GM21737 (cell line): ENCODE data around the gene GABRD.

Source experiments
- ATAC-seq: cut with Tn5 transposase; IDR thresholded peaks from one replicate; pipeline ENCODE4 v1.9.1; 2021; ENCODE audit warnings: mild to moderate bottlenecking, moderate library complexity; ENCODE audit not compliant: unreplicated experiment

GABRD gene

DNA sequence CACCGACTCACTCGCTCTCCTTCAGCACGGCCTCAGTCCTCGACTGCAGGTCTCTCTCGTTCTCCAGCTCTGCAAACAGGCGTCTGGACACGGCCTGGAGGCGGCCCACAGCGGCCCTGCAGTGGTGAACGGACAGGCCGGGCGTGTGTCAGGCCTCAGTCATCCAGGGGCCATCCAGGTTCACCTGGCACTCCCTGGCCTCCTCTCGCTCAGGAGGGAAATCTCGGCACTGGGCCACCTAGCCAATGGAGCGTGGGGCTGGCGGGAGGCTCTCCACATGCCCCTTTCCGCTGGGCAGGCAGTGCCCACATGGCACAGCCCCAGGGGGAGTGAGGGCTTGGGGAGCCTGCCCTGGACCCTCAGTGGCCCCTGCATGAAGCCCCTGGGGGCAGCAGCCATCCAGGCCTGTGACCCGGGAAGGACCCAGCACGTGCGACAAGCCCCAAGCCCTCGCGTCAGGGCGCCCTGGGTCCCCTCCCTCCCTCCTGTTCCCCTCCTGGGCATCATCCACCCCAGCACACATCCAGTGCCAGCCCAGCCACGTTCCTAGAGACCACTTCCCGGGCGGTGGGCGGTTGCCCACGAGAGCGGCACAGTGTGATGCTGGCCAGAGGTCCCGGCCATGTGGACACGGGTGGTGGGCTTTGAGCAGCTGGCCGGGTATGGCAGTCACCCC is 33.6 kb upstream of the GABRD start:
- ATAC-seq, result no peak

DNA sequence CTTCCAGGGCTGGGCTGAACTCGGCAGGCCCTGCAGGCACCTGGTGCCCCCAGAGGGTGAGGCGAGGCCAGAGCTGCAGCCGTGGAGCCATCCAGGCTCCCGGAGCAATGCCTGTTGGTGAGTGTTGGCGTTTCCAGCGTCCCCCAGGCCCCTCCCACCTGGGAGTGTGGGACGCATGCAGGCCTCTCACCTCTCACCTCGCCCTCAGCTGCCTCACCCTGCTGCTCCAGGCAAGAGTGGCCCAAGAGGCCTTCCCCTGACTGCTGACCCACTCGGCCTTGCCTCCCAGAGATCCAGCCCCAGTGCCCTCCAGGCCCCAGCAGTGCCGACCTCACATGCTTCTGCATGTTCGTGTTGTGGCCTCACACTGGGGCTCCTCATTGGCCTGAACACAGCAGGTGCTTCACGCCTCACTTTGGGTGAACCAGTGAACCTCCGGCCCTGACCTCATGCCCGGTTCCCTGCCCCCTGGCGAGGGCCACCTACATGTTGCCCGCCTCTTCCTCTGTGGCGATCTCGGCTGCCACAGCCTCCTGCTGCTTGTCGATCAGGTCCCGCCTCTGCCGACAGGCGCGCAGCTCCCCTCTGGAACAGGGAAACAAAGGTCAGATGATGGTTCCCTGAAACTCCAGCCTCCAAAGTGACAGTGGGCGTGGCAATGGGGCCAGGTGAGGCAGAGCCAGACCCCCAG is 32.5 kb upstream of the GABRD start:
- ATAC-seq, result no peak

DNA sequence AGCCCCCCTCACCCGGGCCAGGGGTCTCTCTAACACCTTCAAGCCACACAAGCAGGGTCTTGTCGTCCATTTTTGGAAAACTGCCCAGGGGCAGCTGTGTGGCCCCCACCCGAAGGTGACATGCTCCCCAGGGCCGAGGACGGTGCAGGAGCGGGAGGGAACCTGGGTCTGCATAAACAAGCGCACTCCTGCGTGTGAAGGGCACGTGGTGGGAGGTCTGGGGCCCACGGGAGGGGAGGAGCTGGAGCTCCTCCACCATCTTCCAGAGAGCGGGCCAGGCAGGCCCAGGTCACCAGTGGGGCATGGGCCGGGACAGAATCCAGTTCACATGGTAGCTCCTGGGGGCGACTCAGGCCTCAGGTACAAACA is 32.0 kb upstream of the GABRD start:
- no peak for ATAC-seq

DNA sequence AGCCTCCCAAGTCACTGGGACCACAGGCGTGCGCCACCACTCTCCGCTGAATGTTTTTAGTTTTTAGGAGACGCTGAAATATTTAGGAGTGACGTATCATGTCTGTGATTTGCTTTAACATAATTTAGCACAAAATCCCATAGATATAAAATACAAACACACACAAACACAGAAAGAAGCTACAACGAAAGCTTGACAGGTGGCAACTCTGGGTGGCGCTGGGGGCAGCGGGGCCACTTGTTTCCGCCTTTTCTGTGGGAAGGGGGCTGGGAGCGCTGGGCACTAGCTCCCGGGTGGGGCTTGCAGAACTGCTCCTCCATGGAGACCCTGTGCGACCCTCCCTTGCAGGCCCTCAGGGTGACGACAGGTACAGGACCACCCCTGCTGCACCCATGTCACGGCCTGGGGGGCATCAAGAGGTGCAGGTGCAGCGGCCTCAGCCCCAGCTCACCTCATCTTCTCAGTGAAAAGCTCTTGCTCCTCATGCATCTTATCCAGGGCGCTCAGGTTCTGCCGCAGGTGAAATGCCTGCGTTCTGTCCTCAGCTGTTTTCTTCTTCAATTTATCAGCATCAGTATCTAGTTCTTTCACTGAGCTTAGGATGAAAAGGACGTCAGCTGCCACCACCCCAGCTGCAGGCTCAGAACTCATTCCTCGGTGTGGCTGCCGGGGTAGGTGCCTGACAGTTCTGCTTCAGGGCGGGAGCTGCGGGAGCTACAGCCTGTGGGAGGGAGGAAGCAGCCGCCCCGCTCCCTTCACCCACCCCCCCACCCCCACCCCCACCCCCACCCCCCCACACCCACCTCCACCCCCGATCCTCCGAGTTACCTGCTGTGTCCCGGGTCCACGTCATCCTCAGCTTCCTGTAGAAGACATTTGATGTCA is 30.8 kb upstream of the GABRD start:
- ATAC-seq, result no peak

DNA sequence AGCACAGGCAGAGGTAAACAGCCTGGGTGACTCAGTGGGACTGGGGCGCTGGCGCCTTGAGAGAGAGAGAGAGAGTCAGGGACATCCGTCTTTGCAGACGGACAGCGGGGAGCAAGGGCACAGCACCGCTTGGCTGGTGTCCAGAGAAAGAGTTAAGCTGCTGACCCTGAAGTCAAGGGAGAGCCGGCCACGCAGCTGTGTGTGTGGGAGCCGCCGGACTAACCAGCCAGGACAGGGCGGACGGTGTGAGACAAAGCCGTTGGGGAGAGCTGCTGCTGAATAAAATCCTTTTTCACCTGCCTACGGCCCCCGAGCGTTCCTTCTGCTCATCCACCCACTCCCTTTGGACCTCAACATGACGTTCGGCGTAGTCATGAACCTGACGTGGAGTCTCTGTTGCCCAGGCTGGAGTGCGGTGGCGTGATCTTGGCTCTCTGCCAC is 30.0 kb upstream of the GABRD start:
- ATAC-seq, result no peak

DNA sequence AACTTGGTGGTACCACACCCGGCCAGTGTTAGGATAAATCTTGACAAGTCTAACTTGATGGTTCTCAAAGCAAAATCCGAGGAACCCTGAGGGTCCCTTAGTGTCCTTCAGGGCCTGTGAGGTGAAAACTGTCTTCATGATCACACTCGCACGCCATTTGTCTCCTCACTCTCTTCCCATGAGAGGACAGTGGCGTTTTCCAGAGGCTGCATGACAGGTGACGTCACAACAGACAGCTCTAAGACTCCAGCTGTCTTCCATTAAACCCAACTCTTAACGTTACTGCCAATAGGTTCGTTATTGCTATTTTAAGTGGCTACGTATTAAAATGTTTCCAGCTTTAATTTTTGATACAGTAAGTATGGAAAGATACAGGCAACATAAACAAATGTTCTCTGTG is 29.4 kb upstream of the GABRD start:
- no peak for ATAC-seq

DNA sequence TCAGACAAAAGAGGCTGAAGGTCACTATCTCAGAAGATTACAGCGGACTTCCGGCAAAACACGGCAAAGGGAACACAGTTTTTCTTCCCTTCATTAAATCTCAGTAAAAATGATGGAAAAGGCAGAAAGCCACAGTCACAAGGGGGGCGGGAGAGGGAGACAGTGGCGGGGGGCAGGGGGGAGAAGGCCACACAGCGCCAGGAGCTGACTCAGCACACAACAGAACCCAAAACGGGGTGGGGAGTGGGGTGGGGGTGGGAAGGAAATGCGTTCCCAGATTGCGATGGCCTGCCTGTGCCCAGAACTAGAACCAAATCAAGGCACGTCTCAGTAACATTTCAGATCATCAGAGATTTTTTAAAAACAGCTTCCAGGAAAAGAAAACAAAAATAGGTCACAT is 28.9 kb upstream of the GABRD start:
- ATAC-seq, result no peak

DNA sequence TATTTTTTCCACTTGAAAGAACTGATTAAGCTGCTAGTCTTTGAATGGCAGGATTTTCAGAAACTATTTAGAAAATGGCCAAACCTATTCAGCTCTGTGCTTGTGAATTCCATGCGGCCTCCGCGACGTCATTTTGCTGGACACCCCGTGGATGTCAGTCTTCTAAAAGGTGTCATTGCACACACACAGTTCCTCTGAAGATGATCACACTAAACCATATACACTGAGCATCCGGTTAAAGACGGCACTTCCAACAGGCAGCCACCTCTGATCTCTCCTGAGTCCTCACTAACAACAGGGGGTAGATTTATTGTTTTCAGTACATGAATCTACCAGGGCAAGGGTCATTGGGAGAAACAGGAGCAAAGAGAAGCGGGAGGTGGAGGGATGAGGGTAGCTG is 24.6 kb upstream of the GABRD start:
- no peak for ATAC-seq

DNA sequence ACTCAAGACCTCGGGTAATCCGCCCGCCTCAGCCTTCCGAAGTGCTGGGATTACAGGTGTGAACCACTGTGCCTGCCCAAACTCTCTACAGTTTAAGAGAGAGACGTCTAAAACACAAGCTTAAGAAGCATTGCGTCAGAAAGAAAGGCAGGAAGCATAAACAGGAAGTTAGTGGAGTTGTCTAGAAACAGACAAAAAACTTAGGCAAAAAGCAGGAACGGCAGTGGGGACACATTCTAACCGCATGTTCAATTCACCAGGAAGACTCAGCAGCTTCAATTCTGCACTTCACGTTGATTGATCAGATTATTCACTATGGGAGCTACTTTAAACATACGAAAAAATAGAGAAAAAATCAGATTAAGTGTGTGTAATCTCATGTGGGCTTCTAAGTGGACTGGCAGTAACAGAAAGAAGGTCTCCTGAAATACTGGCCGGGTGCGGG is 22.9 kb upstream of the GABRD start:
- ATAC-seq, result no peak

DNA sequence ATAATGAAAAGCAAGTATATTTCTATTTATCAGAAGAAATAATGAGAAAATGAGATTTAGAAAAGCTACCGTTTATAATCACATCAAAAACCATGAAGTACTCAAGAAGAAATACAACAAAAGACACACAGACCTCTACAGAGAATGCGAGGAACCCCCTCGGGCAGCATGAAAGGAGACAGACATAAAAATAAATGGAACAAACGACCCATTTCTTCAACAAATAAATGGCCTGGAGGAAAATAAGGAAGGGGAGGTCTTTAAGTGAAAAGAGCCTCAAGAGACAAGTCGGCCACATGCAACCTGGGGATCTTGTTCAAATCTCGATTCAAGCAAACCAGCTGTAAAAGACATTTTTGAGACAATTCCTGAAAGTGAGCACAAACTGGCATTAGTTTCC is 21.6 kb upstream of the GABRD start:
- no peak for ATAC-seq

DNA sequence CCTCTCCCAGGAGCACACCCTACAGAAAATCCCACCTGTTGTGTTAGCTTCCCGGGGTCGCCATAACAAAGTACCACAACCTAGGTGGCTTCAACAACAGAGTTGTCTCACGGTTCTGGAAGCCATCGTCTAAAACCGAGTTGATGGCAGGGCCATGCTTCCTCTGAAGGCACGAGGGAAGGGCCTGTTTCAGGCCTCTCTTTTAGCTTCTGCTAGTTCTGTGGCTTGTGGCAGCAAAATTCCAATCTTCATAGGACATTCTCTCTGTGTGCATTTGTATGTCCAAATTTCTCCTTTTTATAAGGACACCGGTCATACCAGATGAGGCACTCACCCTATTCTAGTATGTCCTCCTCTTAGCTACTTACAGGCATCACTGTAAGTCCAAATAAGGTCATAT is 18.7 kb upstream of the GABRD start:
- no peak for ATAC-seq

DNA sequence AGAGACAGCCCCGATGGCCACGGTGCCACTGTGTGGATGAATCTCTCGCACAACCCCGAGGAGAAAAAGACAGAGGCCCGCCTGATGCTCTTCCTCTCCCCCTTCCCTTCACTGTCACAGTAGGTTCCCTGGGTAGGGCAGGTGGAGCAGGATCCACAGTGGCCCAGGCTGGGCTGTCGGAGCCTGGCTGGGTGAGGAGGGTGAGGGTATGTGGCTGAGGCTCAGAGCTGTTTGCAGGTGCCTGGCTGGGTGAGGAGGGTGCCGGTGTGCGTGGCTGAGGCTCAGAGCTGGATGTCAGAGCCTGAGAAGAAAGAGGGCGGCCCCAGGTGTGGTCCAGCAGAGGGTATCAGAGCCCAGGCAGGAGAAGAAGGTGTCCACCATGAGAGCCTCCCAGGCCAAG is 18.3 kb upstream of the GABRD start:
- no peak for ATAC-seq

DNA sequence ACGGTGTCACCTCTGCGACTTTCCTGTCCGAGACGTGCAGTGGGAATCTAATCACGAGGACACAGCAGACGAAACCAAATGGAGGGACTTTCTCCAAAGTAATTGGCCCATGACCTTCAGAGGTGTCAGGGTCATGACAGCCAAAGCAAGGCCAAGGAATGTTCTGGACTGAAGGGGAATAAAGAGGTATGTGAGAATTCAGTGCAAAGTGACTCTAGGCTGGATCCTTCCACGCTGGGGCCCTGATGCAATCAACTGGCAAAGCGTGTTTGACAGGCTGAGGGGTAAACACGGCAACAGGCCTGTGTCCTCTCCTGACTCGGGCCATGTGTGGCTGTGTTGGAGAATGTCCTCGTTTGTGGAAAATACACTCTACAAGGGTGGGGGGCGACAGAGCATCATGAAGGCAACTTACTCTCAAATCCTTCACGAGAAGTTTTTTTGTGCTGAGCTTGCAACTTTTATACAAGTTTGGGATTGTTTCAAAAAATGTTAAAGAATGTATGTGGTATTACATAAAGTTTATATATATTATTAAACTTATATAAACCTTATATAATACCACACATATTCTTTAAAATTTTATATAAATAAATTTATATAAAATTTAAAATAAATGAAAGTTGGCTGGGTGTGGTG is 17.3 kb upstream of the GABRD start:
- ATAC-seq, result no peak

DNA sequence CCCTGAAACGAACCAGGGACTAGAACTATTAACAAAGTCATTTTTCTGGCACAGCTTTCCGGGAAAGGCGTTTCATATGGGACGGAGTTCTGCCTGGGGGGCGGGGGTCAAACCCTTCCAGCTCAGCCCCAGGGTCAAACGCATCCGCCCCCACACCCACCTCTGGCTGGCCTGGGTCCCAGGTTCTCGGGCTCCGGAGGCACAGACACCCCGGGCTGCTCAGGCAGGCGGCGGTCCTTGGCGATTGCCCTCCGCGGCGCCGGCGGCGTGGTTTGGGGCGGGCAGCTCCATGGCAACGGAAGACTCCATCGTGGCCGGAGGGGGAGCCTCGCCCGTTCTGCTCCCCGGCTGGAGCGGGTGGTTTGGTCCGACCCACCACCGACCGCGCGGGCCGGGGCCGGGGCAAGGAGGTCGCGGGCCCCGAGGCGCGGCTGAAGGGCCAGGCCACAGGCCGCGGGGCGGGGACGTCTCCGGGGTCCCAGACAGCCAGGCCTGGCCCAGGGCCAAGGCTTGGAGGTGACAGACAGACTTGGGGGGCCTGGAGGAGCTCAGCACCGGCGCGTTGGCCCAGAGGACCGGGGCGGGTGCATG is 15.5 kb upstream of the GABRD start, which contains the start of gene CFAP74:
TSS of gene CFAP74 (minus strand) at position 246 of the 591 bp plus-strand sequence. CDS start 12,830 bp downstream, outside the sequence.
- no peak for ATAC-seq

DNA sequence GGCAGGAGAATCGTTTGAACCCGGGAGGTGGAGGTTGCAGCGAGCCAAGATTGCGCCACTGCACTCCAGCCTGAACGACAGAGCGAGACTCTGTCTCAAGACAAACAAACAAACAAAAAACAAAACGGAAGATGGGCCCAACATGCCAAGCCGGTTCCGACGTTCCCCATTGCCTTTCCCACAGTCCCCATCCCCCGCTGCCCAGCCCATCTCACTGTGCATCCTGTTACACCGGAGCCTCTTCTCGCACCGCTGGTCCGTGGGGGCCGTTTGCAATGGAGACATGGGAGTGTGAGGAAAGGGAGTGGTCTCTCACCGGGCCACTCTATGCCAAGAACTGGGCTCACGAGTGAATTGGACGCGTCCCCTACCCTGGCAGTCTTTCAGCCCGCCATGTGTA is 14.3 kb upstream of the GABRD start:
- no peak for ATAC-seq

DNA sequence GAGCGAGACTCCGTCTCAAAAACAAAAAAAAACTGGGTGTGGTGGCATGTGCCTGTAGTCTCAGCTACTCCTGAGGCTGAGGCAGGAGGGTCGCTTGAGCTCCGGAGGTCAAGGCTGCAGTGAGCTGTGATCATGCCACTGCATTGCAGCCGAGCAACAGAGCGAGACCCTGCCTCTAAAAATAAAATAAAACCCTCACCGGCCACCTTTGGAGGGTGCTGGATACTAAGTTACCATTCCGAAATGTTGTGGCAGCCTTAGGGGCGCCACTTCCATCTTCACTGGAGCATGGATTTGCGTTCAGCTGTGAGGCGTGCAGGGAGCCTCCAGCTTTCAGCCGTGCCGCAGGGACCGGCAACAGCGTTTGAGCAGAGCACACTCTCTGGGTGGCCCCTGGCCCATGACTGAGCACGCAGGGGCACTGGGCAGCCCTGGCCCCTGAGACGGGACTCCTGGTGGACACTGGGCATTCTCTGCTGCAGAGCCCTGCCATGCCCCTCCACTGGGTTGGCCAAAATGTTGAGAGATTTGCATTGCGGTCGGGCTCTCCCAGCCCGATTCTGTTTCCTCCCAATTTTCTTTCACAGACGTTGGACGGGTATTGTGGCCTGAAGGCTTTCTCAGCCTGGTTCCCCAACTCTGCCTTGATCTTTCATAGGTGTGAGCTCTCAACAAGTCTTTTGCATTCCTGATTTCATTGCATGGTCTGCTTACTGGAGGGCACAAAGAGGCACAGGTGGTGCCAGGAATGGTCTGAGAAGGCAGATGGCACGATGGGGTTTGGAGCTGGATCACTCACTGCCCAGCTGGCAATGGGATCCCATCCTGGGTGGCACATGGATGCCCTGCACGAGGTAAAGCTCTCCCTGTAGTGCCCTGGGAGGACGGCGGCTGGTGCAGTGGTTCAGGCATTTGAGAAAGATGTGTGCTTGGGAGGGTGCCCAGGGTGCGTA is 9.8 kb upstream of the GABRD start:
- ATAC-seq, result no peak

DNA sequence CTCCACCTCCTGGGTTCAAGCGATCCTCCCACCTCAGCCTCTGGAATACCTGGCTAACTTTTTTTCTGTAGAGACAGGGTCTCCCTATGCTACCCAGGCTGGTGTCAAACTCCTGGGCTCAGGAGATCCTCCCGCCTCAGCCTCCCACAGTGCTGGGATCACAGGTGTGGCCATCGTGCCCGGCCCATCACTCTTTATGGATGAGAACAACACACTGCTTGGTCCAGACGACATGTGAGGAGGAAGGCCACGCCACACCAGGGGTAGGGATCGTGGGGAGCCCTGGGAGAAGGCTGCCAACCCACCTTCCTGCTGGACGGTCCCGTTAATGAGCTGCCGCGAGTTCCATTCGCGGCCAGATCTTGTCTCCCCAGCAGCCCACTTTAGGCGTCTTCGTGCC is 5.0 kb upstream of the GABRD start:
- no peak for ATAC-seq

DNA sequence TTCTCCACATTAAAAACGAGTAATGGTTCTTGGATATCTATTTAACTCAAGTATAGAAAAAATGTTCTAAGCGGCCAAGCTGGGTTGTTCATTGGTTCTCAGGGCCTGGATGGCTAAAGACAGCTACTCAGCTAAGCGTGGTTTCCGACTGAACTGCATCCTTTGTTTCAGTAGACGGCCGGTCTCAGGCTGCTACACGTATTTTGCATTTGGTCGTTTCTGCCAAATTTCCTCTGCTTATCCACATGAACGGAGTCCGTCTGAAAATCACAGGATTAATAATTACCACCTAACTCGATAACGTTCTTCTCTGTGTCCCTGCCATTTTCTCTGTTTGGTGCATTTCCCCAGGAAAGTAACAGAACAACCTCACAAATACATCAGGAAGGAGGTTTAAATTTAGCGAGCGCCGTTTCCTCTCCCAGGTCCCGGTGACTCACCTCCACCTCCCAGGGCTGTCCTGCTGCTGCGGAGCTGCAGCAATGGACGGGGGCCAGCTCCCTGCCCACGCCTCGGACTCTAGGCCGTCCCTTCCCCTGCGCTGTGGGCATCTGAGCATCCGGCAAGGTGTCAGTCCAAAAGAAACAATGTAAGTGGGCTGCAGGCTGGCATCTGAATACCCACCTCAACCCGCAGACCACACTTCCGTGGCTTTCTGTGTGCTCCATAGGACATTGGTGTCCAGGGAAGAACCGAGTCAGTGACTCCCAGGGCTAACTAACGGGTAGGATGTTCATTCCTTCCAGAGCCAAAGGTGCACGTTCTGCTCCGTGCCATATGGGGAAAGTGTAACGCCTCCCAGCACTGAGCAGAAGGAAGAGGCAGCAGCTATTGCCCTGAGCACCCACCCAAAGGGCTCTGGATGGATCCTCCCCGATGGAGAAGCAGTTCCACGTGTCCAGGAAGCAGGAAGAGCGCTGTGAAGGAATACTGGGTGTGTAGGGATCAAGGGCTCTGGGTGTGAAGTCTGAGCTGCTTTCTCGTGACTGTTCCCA is 4.1 kb upstream of the GABRD start:
- no peak for ATAC-seq
